IMR-90 (cell line): Measurements from ENCODE around the gene LGMN. TPM values are rescaled to one million over a fixed set of nuclear protein-coding genes. Genes with fewer than 3 reads are reported as not detected.

Experiments
- ATAC-seq: fragments of 200-7000 bp; cut with Tn5 transposase; 2 replicates; pipeline ENCODE4 v1.9.1; 2020; ENCODE audit warnings: low read depth, mild to moderate bottlenecking, moderate library complexity
- BruUV-seq: library from RNA; stranded (reverse); fragments of 400-500 nt; replicated peaks from 2 replicates; lab custom pipeline; 2021; lab: Mats Ljungman, UMichigan
- CTCF ChIA-PET: fragments of 300-600 bp; formaldehyde crosslinking; extraction: SDS; loops from one replicate; lab custom pipeline; 2021; ENCODE audit warnings: antibody characterized with exemption; lab: Yijun Ruan, JAX
- POLR2A ChIA-PET: fragments of 300-600 bp; sonication (Branson Sonifier 250); formaldehyde crosslinking; loops from one replicate; lab custom pipeline; 2022; ENCODE audit warnings: antibody characterized with exemption; ENCODE audit not compliant: unreplicated experiment; lab: Charles Lee
- DNase-seq: peaks from one replicate; pipeline ENCODE4 v3.0.0; 2013
- H2AFZ ChIP-seq: replicated peaks from 2 replicates; pipeline ENCODE3; 2013; ENCODE audit warnings: low read length, mild to moderate bottlenecking; ENCODE audit not compliant: poor library complexity
- H2AK5ac ChIP-seq: 2 replicates; pipeline ENCODE4 v1.6.1; 2013; ENCODE audit warnings: low read depth, low read length, inconsistent platforms
- H2AK9ac ChIP-seq: replicated peaks from 2 replicates; pipeline ENCODE3; 2013; ENCODE audit warnings: mild to moderate bottlenecking, low read depth, low read length, moderate library complexity; ENCODE audit not compliant: poor library complexity
- H2BK120ac ChIP-seq: 2 replicates; pipeline ENCODE4 v1.6.1; 2013; ENCODE audit warnings: low read depth, low read length, inconsistent platforms
- H2BK15ac ChIP-seq: 3 replicates; pipeline ENCODE4 v1.6.1; 2013; ENCODE audit warnings: low read depth, low read length, inconsistent platforms
- H2BK20ac ChIP-seq: 2 replicates; pipeline ENCODE4 v1.6.1; 2013; ENCODE audit warnings: low read depth, mild to moderate bottlenecking, inconsistent platforms, low read length, moderate library complexity
- H2BK5ac ChIP-seq: 2 replicates; pipeline ENCODE4 v1.6.1; 2013; ENCODE audit warnings: mild to moderate bottlenecking, low read depth, low read length, inconsistent platforms; ENCODE audit not compliant: poor library complexity, severe bottlenecking
- H3K14ac ChIP-seq: replicated peaks from 2 replicates; pipeline ENCODE4 v1.6.1; 2013; ENCODE audit warnings: low read depth, low read length, inconsistent platforms
- H3K18ac ChIP-seq: 2 replicates; pipeline ENCODE4 v1.6.1; 2013; ENCODE audit warnings: low read depth, low read length, control low read depth
- H3K23ac ChIP-seq: 2 replicates; pipeline ENCODE4 v1.6.1; 2013; ENCODE audit warnings: low read depth, low read length, inconsistent platforms
- H3K27ac ChIP-seq: 2 replicates; pipeline ENCODE4 v1.5.1; 2013; ENCODE audit warnings: mild to moderate bottlenecking, control low read depth, low read length; ENCODE audit not compliant: insufficient read depth
- H3K27me3 ChIP-seq: 2 replicates; pipeline ENCODE4 v1.6.1; 2013; ENCODE audit warnings: low read length; ENCODE audit not compliant: control insufficient read depth, insufficient read depth
- H3K36me3 ChIP-seq: 2 replicates; pipeline ENCODE4 v1.6.1; 2013; ENCODE audit warnings: low read length, mixed read lengths; ENCODE audit not compliant: control insufficient read depth, insufficient read depth
- H3K4ac ChIP-seq: 2 replicates; pipeline ENCODE4 v1.6.1; 2013; ENCODE audit warnings: low read depth, low read length, inconsistent platforms
- H3K4me1 ChIP-seq: 2 replicates; pipeline ENCODE4 v1.6.1; 2013; ENCODE audit warnings: low read length, mixed read lengths; ENCODE audit not compliant: control insufficient read depth, insufficient read depth
- H3K4me2 ChIP-seq: 2 replicates; pipeline ENCODE4 v1.6.1; 2013; ENCODE audit warnings: low read depth, mild to moderate bottlenecking, control low read depth, low read length, moderate library complexity
- H3K4me3 ChIP-seq: 2 replicates; pipeline ENCODE4 v1.5.1; 2013; ENCODE audit warnings: low read depth, mild to moderate bottlenecking, control low read depth, low read length, moderate library complexity; ENCODE audit not compliant: insufficient read depth
- H3K56ac ChIP-seq: 2 replicates; pipeline ENCODE4 v1.6.1; 2013; ENCODE audit warnings: low read length, inconsistent platforms; ENCODE audit not compliant: insufficient read depth; ENCODE audit errors: extremely low read depth
- H3K79me1 ChIP-seq, 2 experiments: 2 replicates each; pipeline ENCODE4 v1.6.1; 2013; ENCODE audit warnings: low read length in 2 of 2, inconsistent platforms in 1 of 2, low read depth in 1 of 2
- H3K9ac ChIP-seq: 2 replicates; pipeline ENCODE4 v1.6.1; 2013; ENCODE audit warnings: low read depth, low read length, control low read depth
- H3K9me1 ChIP-seq: 2 replicates; pipeline ENCODE4 v1.6.1; 2013; ENCODE audit warnings: low read length, inconsistent platforms; ENCODE audit not compliant: insufficient read depth
- H3K9me3 ChIP-seq: 2 replicates; pipeline ENCODE4 v1.6.1; 2013; ENCODE audit warnings: low read length; ENCODE audit not compliant: control insufficient read depth, insufficient read depth
- H4K20me1 ChIP-seq: 2 replicates; pipeline ENCODE4 v1.6.1; 2013; ENCODE audit warnings: low read length, inconsistent platforms; ENCODE audit not compliant: insufficient read depth
- H4K5ac ChIP-seq: 2 replicates; pipeline ENCODE4 v1.6.1; 2013; ENCODE audit warnings: mild to moderate bottlenecking, low read depth, low read length, control low read depth
- H4K8ac ChIP-seq, 2 experiments: 2 replicates each; pipeline ENCODE4 v1.6.1; 2013; ENCODE audit warnings: low read depth in 2 of 2, low read length in 2 of 2, control low read depth in 1 of 2, inconsistent platforms in 1 of 2
- H4K91ac ChIP-seq: 2 replicates; pipeline ENCODE4 v1.6.1; 2013; ENCODE audit warnings: low read depth, low read length, inconsistent platforms; ENCODE audit not compliant: insufficient read depth
- BHLHE40 ChIP-seq: fragments of 150-350 bp; IDR thresholded peaks from 2 replicates; pipeline ENCODE4 v1.6.1; 2016; ENCODE audit warnings: mild to moderate bottlenecking, low read depth, low read length
- CEBPB ChIP-seq: IDR thresholded peaks from 2 replicates; pipeline ENCODE4 v1.6.1; 2012; ENCODE audit warnings: low read depth, low read length, improper control_type of control experiment
- CHD1 ChIP-seq: IDR thresholded peaks from 2 replicates; pipeline ENCODE4 v1.6.1; 2012; ENCODE audit warnings: low read depth, low read length, improper control_type of control experiment
- CTCF ChIP-seq: conservative IDR thresholded peaks from 2 replicates; pipeline ENCODE4 v1.5.1; 2012; ENCODE audit warnings: mild to moderate bottlenecking, low read depth, low read length, improper control_type of control experiment
- ELK1 ChIP-seq: fragments of 150-350 bp; IDR thresholded peaks from 2 replicates; pipeline ENCODE4 v1.6.1; 2016; ENCODE audit warnings: low read depth, mild to moderate bottlenecking, low read length, moderate library complexity, borderline replicate concordance
- FOS ChIP-seq: fragments of 150-350 bp; IDR thresholded peaks from 2 replicates; pipeline ENCODE4 v1.6.1; 2016; ENCODE audit warnings: low read depth, low read length
- MAFK ChIP-seq: IDR thresholded peaks from 2 replicates; pipeline ENCODE4 v1.6.1; 2012; ENCODE audit warnings: low read depth, low read length, improper control_type of control experiment
- MAZ ChIP-seq: IDR thresholded peaks from 2 replicates; pipeline ENCODE4 v1.6.1; 2012; ENCODE audit warnings: low read depth, mild to moderate bottlenecking, low read length, improper control_type of control experiment, moderate library complexity, borderline replicate concordance
- MXI1 ChIP-seq: IDR thresholded peaks from 2 replicates; pipeline ENCODE4 v1.6.1; 2012; ENCODE audit warnings: low read depth, mild to moderate bottlenecking, low read length, moderate library complexity, borderline replicate concordance
- NFE2L2 ChIP-seq: fragments of 150-350 bp; IDR thresholded peaks from 2 replicates; pipeline ENCODE4 v1.6.1; 2016; ENCODE audit warnings: low read depth, mild to moderate bottlenecking, low read length
- POLR2A ChIP-seq: IDR thresholded peaks from 2 replicates; pipeline ENCODE4 v1.6.1; 2012; ENCODE audit warnings: mild to moderate bottlenecking, low read depth, low read length
- RAD21 ChIP-seq: IDR thresholded peaks from 2 replicates; pipeline ENCODE4 v1.6.1; 2012; ENCODE audit warnings: low read length, improper control_type of control experiment
- RCOR1 ChIP-seq: IDR thresholded peaks from 2 replicates; pipeline ENCODE4 v1.6.1; 2012; ENCODE audit warnings: mild to moderate bottlenecking, low read length, improper control_type of control experiment; ENCODE audit not compliant: insufficient replicate concordance
- RFX5 ChIP-seq: IDR thresholded peaks from 2 replicates; pipeline ENCODE4 v1.8.0; 2012; ENCODE audit warnings: low read depth, mild to moderate bottlenecking, low read length, moderate library complexity
- SMC3 ChIP-seq: fragments of 150-350 bp; IDR thresholded peaks from 2 replicates; pipeline ENCODE4 v1.6.1; 2016; ENCODE audit warnings: low read depth, mild to moderate bottlenecking, antibody characterized with exemption, low read length, moderate library complexity
- USF2 ChIP-seq: fragments of 150-350 bp; IDR thresholded peaks from 2 replicates; pipeline ENCODE4 v1.6.1; 2017; ENCODE audit warnings: mild to moderate bottlenecking, antibody characterized with exemption, low read length, low read depth
- WGBS, 2 experiments: methylation state at CpG; one replicate each; pipeline versions ENCODE4 v1.1.5 to v1.1.7; 2013; ENCODE audit warnings: missing lambda C conversion rate in 2 of 2; ENCODE audit not compliant: insufficient read length in 1 of 2; ENCODE audit errors: extremely low coverage in 2 of 2; 5-methylcytosine and 5-hydroxymethylcytosine counted together
- dilution Hi-C: fragments of 300-500 bp; cut with HindIII; formaldehyde crosslinking; loops from one replicate; pipeline ENCODE4 v1.14.3; 2018; ENCODE audit warnings: low sequenced_read_pairs; ENCODE audit not compliant: unreplicated experiment
- in situ Hi-C: fragments of 300-500 bp; cut with MboI; formaldehyde crosslinking; loops from 3 replicates; pipeline ENCODE4 v1.14.3; 2019; ENCODE audit warnings: low sequenced_read_pairs, inconsistent platforms, mixed read lengths
- intact Hi-C: fragments of 100-400 bp; cut with micrococcal nuclease; formaldehyde crosslinking; loops from 2 replicates; pipeline ENCODE4 v1.10.0; 2022
- polyA plus RNA-seq, 3 experiments: library from polyadenylated mRNA; depleted of rRNA; stranded (reverse); fragments of >200 nt; gene quantifications; 2 replicates each; pipeline ENCODE4 v1.2.3, GENCODE V29; 2012; ENCODE audit warnings: low replicate concordance in 1 of 3
- total RNA-seq: library from RNA; depleted of rRNA; stranded (reverse); fragments of >200 nt; gene quantifications from 2 replicates; pipeline ENCODE4 v1.2.3, GENCODE V29; 2012

LGMN gene
- total and polyA plus RNA-seq, 2 of the 4 experiments (the other 2 are of a cell fraction), result 19.2 to 39.3 TPM

- intact Hi-C loops (no loop called here), dilution Hi-C loops (no loop called here), in situ Hi-C loops (no loop called here)
- Histone ChIP-seq H3K18ac (no peak overlapping the region), H4K5ac (no peak overlapping the region), H3K27me3 (peaks cover 27% of the 10 kb centered on the region), H3K9me1 (no peaks in the 10 kb centered on the region), H3K4me1 (no peaks in the 10 kb centered on the region), H3K23ac (no peak overlapping the region), H3K4ac (no peak overlapping the region), H2AK5ac (no peak overlapping the region), H4K20me1 (no peaks in the 10 kb centered on the region), H2AK9ac (no peak overlapping the region), H3K36me3 (peaks cover 5% of the 10 kb centered on the region; the same call in 1 of the 2 replicates), H2BK15ac (no peak overlapping the region), H3K9ac (no peak overlapping the region), H2BK120ac (no peak overlapping the region), H3K79me1 (no peaks in the 10 kb centered on the region), H2BK20ac (no peak overlapping the region), H4K8ac (no peak overlapping the region), H2AFZ (no peak overlapping the region), H3K4me3 (no peak overlapping the region), H3K14ac (no peak overlapping the region), H3K4me2 (no peak overlapping the region), H2BK5ac (no peak overlapping the region), H3K56ac (no peak overlapping the region), H4K91ac (no peak overlapping the region), H3K27ac (no peak overlapping the region), H3K9me3 (peaks cover 3% of the 10 kb centered on the region)
- WGBS, 2 experiments, result 100% methylated on average over 1 of the region's 6 CpGs; no CpG with 5 or more reads in 1 of the 2 experiments
- DNase-seq (no peak), ATAC-seq (no peak)
- TF ChIP-seq MXI1 (no peak), MAFK (no peak), RFX5 (no peak), FOS (no peak), NFE2L2 (no peak), CHD1 (no peak), USF2 (no peak), RCOR1 (no peak), ELK1 (no peak), MAZ (no peak), SMC3 (no peak), BHLHE40 (no peak), CTCF (no peak), CEBPB (no peak), RAD21 (no peak), POLR2A (no peak)
- POLR2A ChIA-PET, result no interaction called here
- no TSS peak for BruUV-seq
- CTCF ChIA-PET, result interaction anchor here (0.7 kb wide), 1 partner anchor 327 kb away, joined by 7 read pairs; no protein-coding TSS in a partner anchor
Measured at GRCh38 chr14:92735344-92735743, 13.1 kb downstream of the LGMN start.
